ENCODE data around the gene SMIM41. TPM values are rescaled to one million over a fixed set of nuclear protein-coding genes. Genes with fewer than 3 reads are reported as not detected.

SMIM41 gene
- total RNA-seq, 1 donor from 2014 or later = 7.9 TPM

- Histone ChIP-seq H3K27ac (no peak overlapping the region), H3K36me3 (no peaks in the 10 kb centered on the region), H3K4me1 (peaks cover under 1 to 6% of the 10 kb centered on the region in 2 donors), H3K4me3 (no peak overlapping the region), H3K27me3 (no peaks in the 10 kb centered on the region), H3K9me3 (no peaks in the 10 kb centered on the region)
- no peak for DNase-seq (ENCODE audit: low spot score in 2 of 2)
- no peak for TF ChIP-seq CTCF (IDR thresholded peaks at IDR 0.05)
- intact Hi-C loops (cut with DNase I) = loop anchor here (10.0 kb wide), 1 partner anchor 863 kb away; the partner anchor contains the start of gene EIF4B
Observed at GRCh38 chr12:52141875-52142274, 62.4 kb downstream of the SMIM41 start.

GRCh38 chr12:52142431-52142830 is 62.9 kb downstream of the SMIM41 start:
- peaks cover 3 to 9% of the 10 kb centered on the region in 2 donors for H3K4me1 ChIP-seq
- H3K27ac ChIP-seq = no peak overlapping the region
- no peak for DNase-seq (ENCODE audit: low spot score in 2 of 2)
- no peak overlapping the region for H3K4me3 ChIP-seq
- H3K36me3 ChIP-seq = no peaks in the 10 kb centered on the region
- H3K9me3 ChIP-seq = no peaks in the 10 kb centered on the region
- no peak for TF ChIP-seq CTCF (IDR thresholded peaks at IDR 0.05)
- intact Hi-C loops (cut with DNase I) = loop anchor here (10.0 kb wide), 1 partner anchor 862 kb away; the partner anchor contains the start of gene EIF4B
- no peaks in the 10 kb centered on the region for H3K27me3 ChIP-seq

- intact Hi-C loops (cut with DNase I) = loop anchor here (5.0 to 10.0 kb wide), 3 partner anchors 112 to 860 kb away; partner anchors contain the start of gene EIF4B
- H3K9me3 ChIP-seq = no peaks in the 10 kb centered on the region
- no peak for DNase-seq (ENCODE audit: low spot score in 2 of 2)
- no peak for TF ChIP-seq CTCF (IDR thresholded peaks at IDR 0.05)
- no peak overlapping the region for H3K4me3 ChIP-seq
- H3K4me1 ChIP-seq = peaks cover 7 to 29% of the 10 kb centered on the region in 2 donors
- no peak overlapping the region for H3K27ac ChIP-seq
- H3K27me3 ChIP-seq = no peaks in the 10 kb centered on the region
- no peaks in the 10 kb centered on the region for H3K36me3 ChIP-seq
Observed at GRCh38 chr12:52144512-52145227, 65.2 kb downstream of the SMIM41 start.

- intact Hi-C loops (cut with DNase I) = loop anchor here (5.0 to 10.0 kb wide), 3 partner anchors 113 to 859 kb away; partner anchors contain the start of gene EIF4B
- H3K27ac ChIP-seq = no peak overlapping the region
- no peak overlapping the region for H3K4me3 ChIP-seq
- no peaks in the 10 kb centered on the region for H3K36me3 ChIP-seq
- no peak for DNase-seq (ENCODE audit: low spot score in 2 of 2)
- H3K9me3 ChIP-seq = no peaks in the 10 kb centered on the region
- H3K27me3 ChIP-seq = no peaks in the 10 kb centered on the region
- peaks cover 7 to 31% of the 10 kb centered on the region in 2 donors for H3K4me1 ChIP-seq
- no peak for TF ChIP-seq CTCF (IDR thresholded peaks at IDR 0.05)
Observed at GRCh38 chr12:52145228-52146088, 66.0 kb downstream of the SMIM41 start.

- intact Hi-C loops (cut with DNase I) = loop anchor here (5.0 to 10.0 kb wide), 3 partner anchors 114 to 859 kb away; partner anchors contain the start of gene EIF4B
- DNase-seq (ENCODE audit: low spot score in 2 of 2) = no peak
- Histone ChIP-seq H3K9me3 (no peaks in the 10 kb centered on the region), H3K4me3 (no peak overlapping the region), H3K4me1 (peaks cover 7 to 31% of the 10 kb centered on the region in 2 donors), H3K27me3 (no peaks in the 10 kb centered on the region), H3K27ac (peak overlapping the region; percentile 80 to 89), H3K36me3 (no peaks in the 10 kb centered on the region)
- no peak for TF ChIP-seq CTCF (IDR thresholded peaks at IDR 0.05)
Observed at GRCh38 chr12:52146089-52146821, 66.8 kb downstream of the SMIM41 start.

Data from ascending aorta (tissue), 2 donors.